A549 (cell line): ENCODE results near the gene S100A7. TPM values are rescaled to one million over a fixed set of nuclear protein-coding genes. Genes with fewer than 3 reads are reported as not detected.
"Not testable (repeated sequence)": the region's sequence is repeated elsewhere in the genome, so short reads cannot be mapped to it uniquely, and the experiment has no call there.

Experiments
- ATAC-seq, 2 experiments: fragments of 200-7000 bp in 1 of 2; fragments of >200 bp in 1 of 2; cut with Nextera tagmentation in 1 of 2; cut with Tn5 transposase in 1 of 2; 3 replicates each; pipeline versions ENCODE4 v1.8.0 to v1.9.1; 2018 to 2020; ENCODE audit warnings: mild to moderate bottlenecking in 1 of 2, moderate library complexity in 1 of 2
- CTCF ChIA-PET: fragments of 300-600 bp; sonication (Branson Sonifier 250); formaldehyde crosslinking; extraction: SDS; loops from one replicate; lab custom pipeline; 2021; ENCODE audit warnings: antibody characterized with exemption, inconsistent platforms; lab: Yijun Ruan, JAX
- POLR2A ChIA-PET: fragments of 350-600 bp; formaldehyde crosslinking; extraction: SDS; loops from one replicate; lab custom pipeline; 2021; ENCODE audit warnings: antibody characterized with exemption, inconsistent platforms; lab: Yijun Ruan, JAX
- DNase-seq, 2 experiments: peaks; one replicate each; pipeline versions ENCODE4 v3.0.0 to v3.0.0-alpha.2; 2011 to 2016; ENCODE audit warnings: low read depth in 1 of 2, low spot score in 1 of 2
- FAIRE-seq: peaks from 2 replicates; lab custom pipeline; 2011; peaks lifted over from hg19 to GRCh38; lab: Jason Lieb, UNC
- H3K27ac ChIP-seq, 2 experiments: fragments of >200 bp; sonication (Bioruptor Twin); formaldehyde crosslinking; 3 replicates each; pipeline ENCODE4 v1.5.1; 2016 to 2017
- H3K4me1 ChIP-seq: fragments of >200 bp; sonication (Bioruptor Twin); formaldehyde crosslinking; 3 replicates; pipeline ENCODE4 v1.6.1; 2016
- H3K4me2 ChIP-seq: fragments of >200 bp; sonication (Bioruptor Twin); formaldehyde crosslinking; 3 replicates; pipeline ENCODE4 v1.6.1; 2016
- H3K4me3 ChIP-seq: fragments of >200 bp; sonication (Bioruptor Twin); formaldehyde crosslinking; 3 replicates; pipeline ENCODE4 v1.5.1; 2016
- H3K9me3 ChIP-seq: fragments of >200 bp; sonication (Bioruptor Twin); formaldehyde crosslinking; 3 replicates; pipeline ENCODE4 v1.6.1; 2016
- CBX2 ChIP-seq: fragments of 200-600 bp; sonication (generic); IDR thresholded peaks from 2 replicates; pipeline ENCODE4 v1.6.1; 2016; ENCODE audit warnings: low read depth, mild to moderate bottlenecking, borderline replicate concordance
- EHMT2 ChIP-seq: fragments of 200-600 bp; sonication (generic); IDR thresholded peaks from 2 replicates; pipeline ENCODE4 v1.6.1; 2016; ENCODE audit warnings: antibody characterized with exemption, low read depth, mild to moderate bottlenecking, moderate library complexity
- HDAC2 ChIP-seq: fragments of 200-600 bp; sonication (generic); IDR thresholded peaks from 2 replicates; pipeline ENCODE4 v1.6.1; 2016
- JUNB ChIP-seq: fragments of >200 bp; sonication (Bioruptor Twin); formaldehyde crosslinking; IDR thresholded peaks from 2 replicates; pipeline ENCODE4 v1.6.1; 2016
- KDM5A ChIP-seq: fragments of 200-600 bp; sonication (generic); IDR thresholded peaks from 2 replicates; pipeline ENCODE4 v1.6.1; 2016; ENCODE audit warnings: antibody characterized with exemption, mild to moderate bottlenecking
- MYC ChIP-seq: IDR thresholded peaks from 2 replicates; pipeline ENCODE4 v1.6.1; 2012; ENCODE audit warnings: mild to moderate bottlenecking, inconsistent platforms, low read length, improper control_type of control experiment, borderline replicate concordance
- POLR2AphosphoS2 ChIP-seq: conservative IDR thresholded peaks from 2 replicates; pipeline ENCODE4 v1.6.1; 2012; ENCODE audit warnings: low read length, improper control_type of control experiment, inconsistent platforms
- RAD21 ChIP-seq, 2 experiments: fragments of >200 bp in 1 of 2; sonication (Bioruptor Twin) in 1 of 2; formaldehyde crosslinking in 1 of 2; IDR thresholded peaks in 1 of 2; conservative IDR thresholded peaks in 1 of 2; 2 replicates in 1 of 2; 3 replicates in 1 of 2; pipeline ENCODE4 v1.6.1; 2012 to 2018; ENCODE audit warnings: inconsistent platforms in 1 of 2
- RCOR1 ChIP-seq: fragments of 150-350 bp; IDR thresholded peaks from 2 replicates; pipeline ENCODE4 v1.6.1; 2014; ENCODE audit warnings: antibody characterized with exemption, low read length, low read depth
- RNF2 ChIP-seq: fragments of 200-600 bp; sonication (generic); IDR thresholded peaks from 2 replicates; pipeline ENCODE4 v1.6.1; 2016; ENCODE audit warnings: low read depth, mild to moderate bottlenecking, antibody characterized with exemption, moderate library complexity, borderline replicate concordance
- ZFP36 ChIP-seq: fragments of 450-650 bp; IDR thresholded peaks from 2 replicates; pipeline ENCODE4 v1.6.1; 2014; ENCODE audit warnings: borderline replicate concordance; ENCODE audit not compliant: partially characterized antibody
- ZSCAN20 ChIP-seq: fragments of 250-450 bp; sonication (Bioruptor Pico); IDR thresholded peaks from 2 replicates; pipeline ENCODE4 v1.8.0; 2022; ENCODE audit warnings: mild to moderate bottlenecking, moderate library complexity
- WGBS: methylation state at CpG from one replicate; pipeline ENCODE4 v1.1.6; 2017; ENCODE audit errors: missing lambda C conversion rate; 5-methylcytosine and 5-hydroxymethylcytosine counted together
- polyA plus RNA-seq, 4 experiments: library from polyadenylated mRNA; depleted of rRNA in 3 of 4; stranded (reverse); fragments of >200 nt; fragmentation: RNase III in 1 of 4; extraction: RNeasy Plus Mini Kit Qiagen cat#74134 plus additional on column Dnase treatment in 1 of 4; gene quantifications; 2 replicates in 3 of 4; 3 replicates in 1 of 4; pipeline ENCODE4 v1.2.3, GENCODE V29; 2011 to 2017
- TF ChIP-seq, protein P1 (sequence below): fragments of 200-600 bp; sonication (generic); IDR thresholded peaks from 2 replicates; pipeline ENCODE4 v1.6.1; 2016; ENCODE audit warnings: antibody characterized with exemption, mild to moderate bottlenecking, moderate library complexity
- TF ChIP-seq, protein P2 (sequence below): fragments of 250-450 bp; sonication (Bioruptor Pico); IDR thresholded peaks from 2 replicates; pipeline ENCODE4 v1.5.0; 2020; ENCODE audit warnings: low read depth, mild to moderate bottlenecking, moderate library complexity
- TF ChIP-seq, protein P3 (sequence below): IDR thresholded peaks from 2 replicates; pipeline ENCODE4 v1.6.1; 2012
- TF ChIP-seq, protein P4 (sequence below): fragments of >200 bp; sonication (Bioruptor Twin); formaldehyde crosslinking; IDR thresholded peaks from 3 replicates; pipeline ENCODE4 v1.5.1; 2016
- TF ChIP-seq, protein P5 (sequence below): fragments of >200 bp; sonication (Bioruptor Twin); formaldehyde crosslinking; IDR thresholded peaks from 2 replicates; pipeline ENCODE4 v1.6.1; 2016
- TF ChIP-seq, protein P6 (sequence below): IDR thresholded peaks from 2 replicates; pipeline ENCODE4 v1.6.1; 2012; ENCODE audit warnings: low read depth, borderline replicate concordance

The S100A7 gene
- polyA plus RNA-seq, 2 of the 4 experiments (the other 2 are of a cell fraction) = not detected

DNA sequence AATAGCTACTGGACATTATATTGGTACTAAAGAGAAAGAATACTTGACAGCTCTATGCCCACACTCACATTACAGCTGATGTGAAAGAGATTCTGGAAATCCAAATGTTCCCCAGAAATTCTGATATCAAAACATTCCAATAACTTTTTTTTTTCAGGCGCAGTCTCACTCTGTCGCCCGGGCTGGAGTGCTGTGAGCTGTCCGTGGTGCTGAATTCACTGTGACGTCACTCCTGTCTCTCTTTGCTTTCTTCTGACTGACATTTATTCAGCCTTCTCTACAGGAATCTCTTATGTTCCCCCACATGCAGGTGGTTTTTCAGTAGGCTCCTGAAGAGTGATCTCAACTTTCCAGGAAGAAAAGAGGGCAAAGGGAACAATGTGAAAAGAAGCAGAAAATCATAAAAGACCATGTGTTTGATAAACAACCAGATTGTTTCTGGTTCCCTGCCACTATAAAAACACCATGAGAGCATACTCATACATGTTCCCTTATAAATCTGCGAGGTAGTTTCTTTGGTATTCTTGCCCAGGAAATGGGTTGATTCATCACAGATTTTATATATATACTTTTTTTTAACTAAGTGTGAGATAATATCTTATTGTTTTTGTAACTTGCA, 37.9 kb downstream of the S100A7 start:
- H3K4me2 ChIP-seq = no peak overlapping the region
- ChIA-PET CTCF (interaction anchor here (0.6 to 3.3 kb wide), 5 partner anchors 25 to 441 kb away, joined by 3 to 12 read pairs (median 3); no protein-coding TSS in a partner anchor), POLR2A (no interaction called here)
- ATAC-seq (peak; percentile 67 to 75; a peak in 5 of 6 replicates), FAIRE-seq (no peak), DNase-seq (peak; percentile 45 to 48)
- H3K4me3 ChIP-seq = no peak overlapping the region
- no peaks in the 10 kb centered on the region for H3K4me1 ChIP-seq
- no peak for TF ChIP-seq KDM5A
- peak; percentile 89 for TF ChIP-seq EHMT2
- TF ChIP-seq, protein P1, sequence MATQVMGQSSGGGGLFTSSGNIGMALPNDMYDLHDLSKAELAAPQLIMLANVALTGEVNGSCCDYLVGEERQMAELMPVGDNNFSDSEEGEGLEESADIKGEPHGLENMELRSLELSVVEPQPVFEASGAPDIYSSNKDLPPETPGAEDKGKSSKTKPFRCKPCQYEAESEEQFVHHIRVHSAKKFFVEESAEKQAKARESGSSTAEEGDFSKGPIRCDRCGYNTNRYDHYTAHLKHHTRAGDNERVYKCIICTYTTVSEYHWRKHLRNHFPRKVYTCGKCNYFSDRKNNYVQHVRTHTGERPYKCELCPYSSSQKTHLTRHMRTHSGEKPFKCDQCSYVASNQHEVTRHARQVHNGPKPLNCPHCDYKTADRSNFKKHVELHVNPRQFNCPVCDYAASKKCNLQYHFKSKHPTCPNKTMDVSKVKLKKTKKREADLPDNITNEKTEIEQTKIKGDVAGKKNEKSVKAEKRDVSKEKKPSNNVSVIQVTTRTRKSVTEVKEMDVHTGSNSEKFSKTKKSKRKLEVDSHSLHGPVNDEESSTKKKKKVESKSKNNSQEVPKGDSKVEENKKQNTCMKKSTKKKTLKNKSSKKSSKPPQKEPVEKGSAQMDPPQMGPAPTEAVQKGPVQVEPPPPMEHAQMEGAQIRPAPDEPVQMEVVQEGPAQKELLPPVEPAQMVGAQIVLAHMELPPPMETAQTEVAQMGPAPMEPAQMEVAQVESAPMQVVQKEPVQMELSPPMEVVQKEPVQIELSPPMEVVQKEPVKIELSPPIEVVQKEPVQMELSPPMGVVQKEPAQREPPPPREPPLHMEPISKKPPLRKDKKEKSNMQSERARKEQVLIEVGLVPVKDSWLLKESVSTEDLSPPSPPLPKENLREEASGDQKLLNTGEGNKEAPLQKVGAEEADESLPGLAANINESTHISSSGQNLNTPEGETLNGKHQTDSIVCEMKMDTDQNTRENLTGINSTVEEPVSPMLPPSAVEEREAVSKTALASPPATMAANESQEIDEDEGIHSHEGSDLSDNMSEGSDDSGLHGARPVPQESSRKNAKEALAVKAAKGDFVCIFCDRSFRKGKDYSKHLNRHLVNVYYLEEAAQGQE = peak; percentile 98
- TF ChIP-seq ZFP36 = no peak
- TF ChIP-seq, protein P2, sequence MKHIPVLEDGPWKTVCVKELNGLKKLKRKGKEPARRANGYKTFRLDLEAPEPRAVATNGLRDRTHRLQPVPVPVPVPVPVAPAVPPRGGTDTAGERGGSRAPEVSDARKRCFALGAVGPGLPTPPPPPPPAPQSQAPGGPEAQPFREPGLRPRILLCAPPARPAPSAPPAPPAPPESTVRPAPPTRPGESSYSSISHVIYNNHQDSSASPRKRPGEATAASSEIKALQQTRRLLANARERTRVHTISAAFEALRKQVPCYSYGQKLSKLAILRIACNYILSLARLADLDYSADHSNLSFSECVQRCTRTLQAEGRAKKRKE = no peak
- TF ChIP-seq RCOR1 = no peak
- TF ChIP-seq RNF2 = no peak
- no peak overlapping the region for H3K27ac ChIP-seq
- 0% methylated on average over 6 of the region's 6 CpGs for WGBS
- no peaks in the 10 kb centered on the region for H3K9me3 ChIP-seq

DNA sequence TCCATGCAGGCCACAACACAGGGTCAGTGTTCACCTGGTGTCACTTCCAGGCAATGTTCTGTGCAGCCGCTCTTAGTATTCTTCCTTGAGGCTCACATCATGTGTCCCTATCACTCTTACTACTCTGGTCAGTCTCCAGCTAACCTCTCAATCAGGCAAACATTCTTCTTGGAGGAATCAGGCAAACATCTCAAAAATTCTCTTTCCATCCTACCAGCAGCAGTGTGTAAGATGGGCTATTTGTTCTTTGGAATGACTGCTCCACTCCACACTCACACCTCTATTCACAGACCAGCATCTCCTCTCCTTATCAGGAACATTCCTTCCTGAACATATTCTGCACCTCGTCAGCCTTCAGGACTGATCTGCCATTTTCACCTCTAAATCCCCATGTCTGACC, 40.1 kb downstream of the S100A7 start:
- CTCF ChIA-PET = interaction anchor here (0.7 to 1.3 kb wide), 3 partner anchors 48 to 75 kb away, joined by 3 to 4 read pairs (median 3); no protein-coding TSS in a partner anchor

DNA sequence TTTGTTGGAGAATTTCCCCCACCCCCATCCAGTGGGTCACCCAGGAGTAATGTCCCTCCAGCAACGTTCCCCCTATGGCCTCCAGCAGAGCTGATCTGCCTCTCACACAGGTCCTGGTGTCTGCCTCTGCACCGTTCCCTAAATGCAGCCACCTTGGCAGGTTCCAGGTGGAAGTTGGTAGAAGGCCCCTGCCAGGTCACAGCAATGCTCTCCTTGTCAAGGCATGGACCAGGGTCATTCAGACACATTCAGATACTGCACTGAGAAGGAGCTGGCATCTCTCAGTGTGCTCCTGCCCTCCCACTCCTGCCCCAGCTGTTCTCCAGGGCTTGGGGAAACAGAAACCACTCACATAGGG, 41.0 kb downstream of the S100A7 start:
- H3K9me3 ChIP-seq, ATAC-seq, H3K4me1 ChIP-seq, FAIRE-seq, POLR2A ChIA-PET, H3K27ac ChIP-seq, H3K4me3 ChIP-seq, H3K4me2 ChIP-seq, DNase-seq: not testable (repeated sequence)
- CTCF ChIA-PET = interaction anchor here (1.0 to 1.3 kb wide), 3 partner anchors 47 to 76 kb away, joined by 3 to 4 read pairs (median 3); partner anchors contain the start of gene PGLYRP4
- 8% methylated on average over 2 of the region's 2 CpGs for WGBS

More for the DNA sequence above, 40.1 kb downstream of the S100A7 start:
- POLR2A ChIA-PET = no interaction called here
- Histone ChIP-seq H3K9me3 (no peaks in the 10 kb centered on the region), H3K4me1 (no peaks in the 10 kb centered on the region), H3K4me2 (no peak overlapping the region), H3K27ac (no peak overlapping the region), H3K4me3 (no peak overlapping the region)
- no peak for DNase-seq
- TF ChIP-seq, protein P3, sequence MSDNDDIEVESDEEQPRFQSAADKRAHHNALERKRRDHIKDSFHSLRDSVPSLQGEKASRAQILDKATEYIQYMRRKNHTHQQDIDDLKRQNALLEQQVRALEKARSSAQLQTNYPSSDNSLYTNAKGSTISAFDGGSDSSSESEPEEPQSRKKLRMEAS = no peak
- TF ChIP-seq ZFP36 (no peak), KDM5A (no peak), ZSCAN20 (no peak), POLR2AphosphoS2 (no peak), MYC (no peak), HDAC2 (no peak), CBX2 (no peak), RAD21 (conservative IDR thresholded peaks at IDR 0.05 in 1 of 2, IDR thresholded peaks at IDR 0.05 in 1 of 2) (no peak), JUNB (no peak)
- TF ChIP-seq, protein P4, sequence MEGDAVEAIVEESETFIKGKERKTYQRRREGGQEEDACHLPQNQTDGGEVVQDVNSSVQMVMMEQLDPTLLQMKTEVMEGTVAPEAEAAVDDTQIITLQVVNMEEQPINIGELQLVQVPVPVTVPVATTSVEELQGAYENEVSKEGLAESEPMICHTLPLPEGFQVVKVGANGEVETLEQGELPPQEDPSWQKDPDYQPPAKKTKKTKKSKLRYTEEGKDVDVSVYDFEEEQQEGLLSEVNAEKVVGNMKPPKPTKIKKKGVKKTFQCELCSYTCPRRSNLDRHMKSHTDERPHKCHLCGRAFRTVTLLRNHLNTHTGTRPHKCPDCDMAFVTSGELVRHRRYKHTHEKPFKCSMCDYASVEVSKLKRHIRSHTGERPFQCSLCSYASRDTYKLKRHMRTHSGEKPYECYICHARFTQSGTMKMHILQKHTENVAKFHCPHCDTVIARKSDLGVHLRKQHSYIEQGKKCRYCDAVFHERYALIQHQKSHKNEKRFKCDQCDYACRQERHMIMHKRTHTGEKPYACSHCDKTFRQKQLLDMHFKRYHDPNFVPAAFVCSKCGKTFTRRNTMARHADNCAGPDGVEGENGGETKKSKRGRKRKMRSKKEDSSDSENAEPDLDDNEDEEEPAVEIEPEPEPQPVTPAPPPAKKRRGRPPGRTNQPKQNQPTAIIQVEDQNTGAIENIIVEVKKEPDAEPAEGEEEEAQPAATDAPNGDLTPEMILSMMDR = no peak
- TF ChIP-seq, protein P5, sequence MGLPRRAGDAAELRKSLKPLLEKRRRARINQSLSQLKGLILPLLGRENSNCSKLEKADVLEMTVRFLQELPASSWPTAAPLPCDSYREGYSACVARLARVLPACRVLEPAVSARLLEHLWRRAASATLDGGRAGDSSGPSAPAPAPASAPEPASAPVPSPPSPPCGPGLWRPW = no peak
- TF ChIP-seq, protein P6, sequence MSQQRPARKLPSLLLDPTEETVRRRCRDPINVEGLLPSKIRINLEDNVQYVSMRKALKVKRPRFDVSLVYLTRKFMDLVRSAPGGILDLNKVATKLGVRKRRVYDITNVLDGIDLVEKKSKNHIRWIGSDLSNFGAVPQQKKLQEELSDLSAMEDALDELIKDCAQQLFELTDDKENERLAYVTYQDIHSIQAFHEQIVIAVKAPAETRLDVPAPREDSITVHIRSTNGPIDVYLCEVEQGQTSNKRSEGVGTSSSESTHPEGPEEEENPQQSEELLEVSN = no peak
- 25% methylated on average over 2 of the region's 2 CpGs for WGBS
- ATAC-seq = no peak
- FAIRE-seq = no peak

DNA sequence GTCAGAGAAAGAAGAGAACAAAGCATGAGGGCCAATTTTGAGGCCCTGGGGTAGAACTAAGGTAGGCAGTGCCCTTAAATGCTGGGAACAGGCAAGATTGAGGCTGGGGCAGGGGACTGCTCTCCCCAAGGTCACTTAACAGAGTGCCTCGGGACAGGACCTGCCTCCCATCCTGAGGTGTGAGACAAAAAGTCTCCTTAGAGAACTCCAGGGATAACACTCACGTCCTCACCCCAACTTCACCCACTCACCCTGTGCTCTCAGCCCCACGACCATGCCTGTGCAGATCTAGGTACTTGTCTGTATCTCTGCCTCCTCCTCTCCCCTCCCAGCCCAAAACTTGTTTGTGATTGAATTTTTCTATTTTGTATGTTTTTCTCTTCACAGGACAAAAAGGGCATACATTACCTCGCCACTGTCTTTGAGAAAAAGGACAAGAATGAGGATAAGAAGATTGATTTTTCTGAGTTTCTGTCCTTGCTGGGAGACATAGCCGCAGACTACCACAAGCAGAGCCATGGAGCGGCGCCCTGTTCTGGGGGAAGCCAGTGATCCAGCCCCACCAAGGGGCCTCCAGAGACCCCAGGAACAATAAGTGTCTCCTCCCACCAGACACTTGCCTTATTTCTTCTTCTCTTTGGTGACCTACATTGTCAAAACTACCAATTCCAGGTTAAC, 41.6 kb downstream of the S100A7 start:
- H3K4me3 ChIP-seq, FAIRE-seq, H3K27ac ChIP-seq, DNase-seq, ATAC-seq, H3K4me1 ChIP-seq, POLR2A ChIA-PET, H3K4me2 ChIP-seq, H3K9me3 ChIP-seq: not testable (repeated sequence)
- WGBS = 5% methylated on average over 7 of the region's 7 CpGs
- CTCF ChIA-PET = interaction anchor here (1.2 to 1.3 kb wide), 2 partner anchors 70 to 76 kb away, joined by 3 to 4 read pairs; partner anchors contain the start of gene PGLYRP4
